HL-60 (cell line): ENCODE data around the gene CACNA1I.
A peak's percentile ranks its signal among the peaks of the same experiment; 100 is the strongest.

Source experiments
- CTCF ChIP-seq: IDR thresholded peaks from one replicate; pipeline ENCODE4 v1.5.1; 2011; ENCODE audit warnings: low read length, control low read depth, inconsistent platforms; ENCODE audit not compliant: insufficient read depth
- POLR2AphosphoS5 ChIP-seq: IDR thresholded peaks from 2 replicates; pipeline ENCODE4 v1.6.1; 2012; ENCODE audit warnings: low read depth

- peak; percentile 60 for TF ChIP-seq CTCF
- TF ChIP-seq POLR2AphosphoS5 = no peak
These were observed 52.4 kb downstream of the CACNA1I start for GRCh38 chr22:39622881-39623367.
